ENCODE measurements around the gene OSTF1.

- no peak for TF ChIP-seq CTCF (IDR thresholded peaks at IDR 0.05; ENCODE audit: extremely low read depth in 1 of 2, insufficient read depth in 1 of 2, low read depth in 1 of 2, low read length in 2 of 2)
- TF ChIP-seq POLR2AphosphoS5 (IDR thresholded peaks at IDR 0.05; ENCODE audit: insufficient read depth, low read depth, low read length) = no peak
- TF ChIP-seq MAX (IDR thresholded peaks at IDR 0.05; ENCODE audit: insufficient read depth, insufficient read length) = no peak
Observed at GRCh38 chr9:75085640-75086039, 2.7 kb upstream of the OSTF1 start.
